SU-DHL-6 (cell line): ENCODE results near the gene SYNGR1.

Source experiments
- H2AFZ ChIP-seq: fragments of 200-600 bp; sonication (generic); 2 replicates; pipeline ENCODE4 v1.6.1; 2014; ENCODE audit warnings: low read depth, mild to moderate bottlenecking, moderate library complexity, mixed read lengths, antibody characterized with exemption, low read length; ENCODE audit not compliant: severe bottlenecking
- H3F3A ChIP-seq: fragments of 200-600 bp; shearing (Covaris generic); 2 replicates; pipeline ENCODE4 v1.6.0; 2016; ENCODE audit warnings: antibody characterized with exemption, mild to moderate bottlenecking; ENCODE audit not compliant: insufficient read depth
- H3K27ac ChIP-seq: fragments of 200-600 bp; sonication (generic); 2 replicates; pipeline ENCODE4 v1.5.1; 2016; ENCODE audit warnings: low read depth, mild to moderate bottlenecking, low read length, moderate library complexity, mixed read lengths
- H3K27me3 ChIP-seq: fragments of 200-600 bp; sonication (generic), shearing (Covaris generic); 2 replicates; pipeline ENCODE4 v1.6.0; 2014; ENCODE audit warnings: mild to moderate bottlenecking, low read length
- H3K36me3 ChIP-seq: fragments of 200-600 bp; sonication (generic); 2 replicates; pipeline ENCODE4 v1.6.1; 2014; ENCODE audit warnings: mild to moderate bottlenecking, low read length, mixed read lengths
- H3K4me2 ChIP-seq: fragments of 300-600, 200-600 bp; shearing (Covaris generic), sonication (generic); 2 replicates; pipeline ENCODE4 v1.6.0; 2014; ENCODE audit warnings: low read length, low read depth, mild to moderate bottlenecking; ENCODE audit not compliant: poor library complexity, severe bottlenecking
- H3K4me3 ChIP-seq: fragments of 200-600 bp; sonication (generic); 2 replicates; pipeline ENCODE4 v1.5.1; 2014; ENCODE audit warnings: antibody characterized with exemption, low read length, mild to moderate bottlenecking, mixed read lengths; ENCODE audit not compliant: insufficient read depth, poor library complexity, severe bottlenecking
- H3K79me2 ChIP-seq: fragments of 200-600 bp; sonication (generic); 2 replicates; pipeline ENCODE4 v1.6.1; 2014; ENCODE audit warnings: mild to moderate bottlenecking, low read length, moderate library complexity; ENCODE audit not compliant: insufficient read depth
- H3K9ac ChIP-seq: fragments of 200-600 bp; sonication (generic); 2 replicates; pipeline ENCODE4 v1.7.0; 2014; ENCODE audit warnings: mild to moderate bottlenecking, low read length
- H3K9me2 ChIP-seq: fragments of 200-600 bp; sonication (generic); replicated peaks from 2 replicates; pipeline ENCODE4 v1.6.1; 2014; ENCODE audit warnings: low read length; ENCODE audit not compliant: insufficient read depth
- H3K9me3 ChIP-seq: fragments of 200-600 bp; sonication (generic); 2 replicates; pipeline ENCODE4 v1.6.1; 2014; ENCODE audit warnings: low read length, mixed read lengths; ENCODE audit not compliant: insufficient read depth
- H4K20me1 ChIP-seq: fragments of 200-600 bp; sonication (generic); 2 replicates; pipeline ENCODE4 v1.6.1; 2014; ENCODE audit warnings: low read depth, mild to moderate bottlenecking, antibody characterized with exemption, low read length, moderate library complexity, mixed read lengths
- CTCF ChIP-seq: fragments of 200-600 bp; sonication (generic); IDR thresholded peaks from one replicate; pipeline ENCODE4 v1.5.1; 2017; ENCODE audit warnings: antibody characterized with exemption, mild to moderate bottlenecking, low read length, moderate library complexity; ENCODE audit not compliant: insufficient read depth, poor library complexity, severe bottlenecking
- EZH2phosphoT487 ChIP-seq: fragments of 200-600 bp; sonication (generic), shearing (Covaris generic); conservative IDR thresholded peaks from 2 replicates; pipeline ENCODE4 v1.6.1; 2018; ENCODE audit warnings: mild to moderate bottlenecking, antibody characterized with exemption, low read length, moderate library complexity, mixed read lengths

SYNGR1 gene

GRCh38 chr22:39382410-39382809 lies 32.6 kb downstream of the SYNGR1 start:
- Histone ChIP-seq H3K79me2 (no peaks in the 10 kb centered on the region), H3K9me3 (no peaks in the 10 kb centered on the region), H3K4me3 (no peak overlapping the region), H3K27ac (no peak overlapping the region), H2AFZ (no peak overlapping the region), H3K4me2 (no peak overlapping the region), H3K36me3 (no peaks in the 10 kb centered on the region), H3F3A (no peaks in the 10 kb centered on the region), H4K20me1 (no peaks in the 10 kb centered on the region), H3K27me3 (no peaks in the 10 kb centered on the region), H3K9me2 (no peaks in the 10 kb centered on the region), H3K9ac (no peak overlapping the region)
- TF ChIP-seq CTCF = no peak
- no peak for TF ChIP-seq EZH2phosphoT487

GRCh38 chr22:39383841-39384625 lies 34.2 kb downstream of the SYNGR1 start:
- no peaks in the 10 kb centered on the region for H3F3A ChIP-seq
- no peak overlapping the region for H3K4me2 ChIP-seq
- H3K9ac ChIP-seq = no peak overlapping the region
- no peaks in the 10 kb centered on the region for H4K20me1 ChIP-seq
- no peaks in the 10 kb centered on the region for H3K9me2 ChIP-seq
- H2AFZ ChIP-seq = no peak overlapping the region
- H3K79me2 ChIP-seq = no peaks in the 10 kb centered on the region
- no peak overlapping the region for H3K4me3 ChIP-seq
- no peak overlapping the region for H3K27ac ChIP-seq
- no peak for TF ChIP-seq EZH2phosphoT487
- H3K36me3 ChIP-seq = no peaks in the 10 kb centered on the region
- no peaks in the 10 kb centered on the region for H3K9me3 ChIP-seq
- no peaks in the 10 kb centered on the region for H3K27me3 ChIP-seq

GRCh38 chr22:39384750-39385480 lies 35.1 kb downstream of the SYNGR1 start:
- Histone ChIP-seq H2AFZ (no peak overlapping the region), H3K9me2 (no peaks in the 10 kb centered on the region), H3K9me3 (no peaks in the 10 kb centered on the region), H3F3A (no peaks in the 10 kb centered on the region), H3K27ac (no peak overlapping the region), H4K20me1 (no peaks in the 10 kb centered on the region), H3K4me2 (no peak overlapping the region), H3K27me3 (no peaks in the 10 kb centered on the region), H3K9ac (no peak overlapping the region), H3K79me2 (no peaks in the 10 kb centered on the region), H3K4me3 (no peak overlapping the region), H3K36me3 (no peaks in the 10 kb centered on the region)
- no peak for TF ChIP-seq CTCF
- TF ChIP-seq EZH2phosphoT487 = no peak
